ENCODE results near the gene TNFRSF4. TPM values are rescaled to one million over a fixed set of nuclear protein-coding genes. Genes with fewer than 3 reads are reported as not detected.

Gene TNFRSF4
- total RNA-seq, 4 donors from 2014 or later: 0.39 to 3.7 (median 0.97) TPM

DNA sequence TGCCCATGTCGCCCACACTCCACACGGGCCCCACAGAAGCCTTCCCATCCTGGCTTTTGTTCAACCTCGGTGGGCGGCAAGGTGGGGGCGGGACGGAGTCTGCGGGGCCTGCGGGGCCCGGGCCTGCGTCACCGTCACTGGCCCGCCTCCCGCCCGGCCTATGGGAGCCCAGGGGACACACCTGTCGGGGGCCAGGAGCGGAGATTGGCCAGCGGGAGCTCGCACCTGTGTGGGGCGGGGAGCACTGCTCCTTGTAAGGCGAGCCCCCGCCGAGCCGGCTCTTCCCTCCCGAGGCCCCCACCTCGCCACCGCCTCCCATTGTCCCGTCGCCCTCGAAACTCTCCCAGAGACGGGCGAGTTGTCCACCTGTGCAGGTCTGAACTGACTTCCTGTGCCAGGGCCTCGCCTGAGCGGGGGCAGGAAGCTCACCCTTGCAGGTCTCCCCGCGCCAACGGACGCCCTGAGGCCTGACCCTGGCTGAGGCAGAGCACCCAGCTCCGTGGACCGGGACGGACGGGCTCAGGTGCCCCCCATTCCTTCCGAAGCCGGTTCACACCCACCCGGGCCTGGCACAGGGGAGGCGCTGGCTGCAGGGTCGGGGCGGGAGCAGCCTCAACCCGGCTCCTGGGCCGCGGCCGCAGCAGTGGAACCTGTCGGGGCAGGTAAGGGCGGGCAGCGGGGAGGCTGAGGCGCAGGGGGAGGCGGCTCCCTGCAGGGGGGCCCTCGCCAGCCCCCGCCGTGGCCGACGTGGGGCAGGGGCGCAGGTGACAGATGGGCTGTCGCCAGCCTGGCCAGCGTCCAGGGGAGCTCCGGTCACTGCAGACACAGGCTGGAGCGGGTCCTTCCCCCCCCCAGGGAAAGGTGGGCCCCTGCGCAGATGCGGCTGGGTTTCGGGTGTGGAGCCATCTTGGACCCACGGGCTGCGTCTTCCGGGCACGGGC is 51.1 kb downstream of the TNFRSF4 start:
- peaks cover 0 to 69% of the 10 kb centered on the region in 2 donors for H3K27me3 ChIP-seq
- DNase-seq (ENCODE audit: low spot score in 2 of 2): no peak

DNA sequence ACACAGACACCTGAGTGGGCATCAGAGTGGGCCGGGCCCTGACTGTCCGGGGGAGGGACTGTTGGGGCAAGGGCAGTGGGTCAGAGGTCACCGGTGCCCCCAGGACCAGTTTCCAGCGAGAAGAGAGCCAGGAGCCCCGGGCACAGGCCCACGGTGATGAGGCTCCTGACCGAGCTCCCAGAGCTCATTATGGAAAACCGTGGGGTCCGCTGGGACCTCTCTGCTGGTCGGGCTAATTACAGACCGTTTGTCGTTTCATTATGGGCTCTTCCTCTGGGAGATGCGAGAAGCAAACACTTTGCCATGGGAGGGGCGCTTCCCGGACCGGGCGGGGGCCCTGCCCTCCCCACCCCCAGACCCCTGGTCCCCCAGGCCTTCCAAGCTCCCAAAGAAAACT is 52.3 kb downstream of the TNFRSF4 start:
- 41 to 47% methylated on average over 16 to 17 of the region's 17 CpGs for WGBS, 2 donors
- DNase-seq (ENCODE audit: low spot score in 2 of 2): no peak
- peaks cover 0 to 57% of the 10 kb centered on the region in 2 donors for H3K27me3 ChIP-seq
- no peaks in the 10 kb centered on the region for H3K36me3 ChIP-seq
- TF ChIP-seq EP300 (IDR thresholded peaks at IDR 0.05): no peak
- TF ChIP-seq CTCF (IDR thresholded peaks at IDR 0.05): no peak
- TF ChIP-seq POLR2A (IDR thresholded peaks at IDR 0.05): no peak
- no peak overlapping the region for H3K27ac ChIP-seq
- H3K4me1 ChIP-seq: peaks cover 0 to 21% (median 13%) of the 10 kb centered on the region in 4 donors
- no peaks in the 10 kb centered on the region for H3K9me3 ChIP-seq
- no peak overlapping the region for H3K4me3 ChIP-seq

More for the DNA sequence above, 51.1 kb downstream of the TNFRSF4 start:
- Histone ChIP-seq H3K27ac (peak overlapping the region in 1 of 4 donors; percentile 76), H3K9me3 (no peaks in the 10 kb centered on the region), H3K36me3 (no peaks in the 10 kb centered on the region), H3K4me3 (peak overlapping the region in 1 of 4 donors; percentile 17), H3K4me1 (peaks cover 0 to 15% (median 10%) of the 10 kb centered on the region in 4 donors)
- WGBS, 2 donors: 73 to 75% methylated on average over 54 of the region's 73 CpGs
- no peak for TF ChIP-seq EP300 (IDR thresholded peaks at IDR 0.05)
- TF ChIP-seq POLR2A (IDR thresholded peaks at IDR 0.05): no peak
- TF ChIP-seq CTCF (IDR thresholded peaks at IDR 0.05): no peak

Small RNAs within 50 kb of the gene (small RNA-seq; reads per million reads assigned to genes)
- gene MIR200A (not detected), gene MIR200B (0.28 reads per million), gene MIR429 (not detected)

Other genes with a start within 250 kb of the TNFRSF4 start
- 1 to 10 TPM in 1 of 4 donors, under 1 TPM in 1, not detected in 2; 0.21 to 2.4 TPM for gene PLEKHN1, start 247.7 kb downstream of the TNFRSF4 start, total RNA-seq
- gene PERM1, start 232.1 kb downstream of the TNFRSF4 start, total RNA-seq: under 1 TPM in 2 of 4 donors, not detected in 2; 0.22 to 0.78 TPM
- 10 to 100 TPM; 26.9 to 70.8 (median 58.7) TPM for gene HES4, start 214.1 kb downstream of the TNFRSF4 start, total RNA-seq
- gene ISG15, start 200.7 kb downstream of the TNFRSF4 start, total RNA-seq: 10 to 100 TPM; 29.1 to 65.4 (median 48.7) TPM
- gene AGRN, start 194.0 kb downstream of the TNFRSF4 start, total RNA-seq: 10 to 100 TPM; 10.9 to 35.7 (median 20.6) TPM
- gene RNF223, start 139.8 kb downstream of the TNFRSF4 start, total RNA-seq: not detected
- 10 to 100 TPM; 18.4 to 29.4 (median 23.1) TPM for gene C1orf159, start 98.1 kb downstream of the TNFRSF4 start, total RNA-seq
- not detected for gene TTLL10, start 40.3 kb downstream of the TNFRSF4 start, total RNA-seq
- under 1 TPM in 1 of 4 donors, not detected in 3; 0.44 TPM for gene TNFRSF18, start 7.6 kb downstream of the TNFRSF4 start, total RNA-seq
- 100 to 1,000 TPM in 3 of 4 donors, 10 to 100 TPM in 1; 93.3 to 170 (median 110) TPM for gene SDF4, start 17.8 kb upstream of the TNFRSF4 start, total RNA-seq
- 10 to 100 TPM; 13.3 to 24.0 (median 21.4) TPM for gene B3GALT6, start 18.1 kb upstream of the TNFRSF4 start, total RNA-seq
- 1 to 10 TPM in 3 of 4 donors, under 1 TPM in 1; 0.84 to 3.0 (median 1.8) TPM for gene C1QTNF12, start 32.6 kb upstream of the TNFRSF4 start, total RNA-seq
- 10 to 100 TPM; 42.2 to 61.0 (median 53.5) TPM for gene UBE2J2, start 59.7 kb upstream of the TNFRSF4 start, total RNA-seq
- gene SCNN1D, start 66.3 kb upstream of the TNFRSF4 start, total RNA-seq: 10 to 100 TPM in 2 of 4 donors, 1 to 10 TPM in 2; 5.4 to 14.9 (median 9.8) TPM
- gene ACAP3, start 93.8 kb upstream of the TNFRSF4 start, total RNA-seq: 100 to 1,000 TPM in 1 of 4 donors, 10 to 100 TPM in 3; 34.3 to 125 (median 69.6) TPM
- 10 to 100 TPM; 17.5 to 22.2 (median 19.7) TPM for gene PUSL1, start 94.4 kb upstream of the TNFRSF4 start, total RNA-seq
- gene INTS11, start 110.5 kb upstream of the TNFRSF4 start, total RNA-seq: 100 to 1,000 TPM; 118 to 241 (median 157) TPM
- 10 to 100 TPM; 12.0 to 24.9 (median 18.8) TPM for gene CPTP, start 110.6 kb upstream of the TNFRSF4 start, total RNA-seq
- gene TAS1R3, start 117.1 kb upstream of the TNFRSF4 start, total RNA-seq: 1 to 10 TPM in 1 of 4 donors, under 1 TPM in 3; 0.21 to 1.2 (median 0.63) TPM
- gene DVL1, start 135.3 kb upstream of the TNFRSF4 start, total RNA-seq: 100 to 1,000 TPM; 130 to 191 (median 144) TPM
- 100 to 1,000 TPM; 351 to 659 (median 448) TPM for gene MXRA8, start 144.4 kb upstream of the TNFRSF4 start, total RNA-seq
- gene AURKAIP1, start 161.1 kb upstream of the TNFRSF4 start, total RNA-seq: 100 to 1,000 TPM in 3 of 4 donors, 10 to 100 TPM in 1; 63.9 to 128 (median 105) TPM
- gene CCNL2, start 185.2 kb upstream of the TNFRSF4 start, total RNA-seq: 100 to 1,000 TPM; 311 to 362 (median 339) TPM
- gene MRPL20, start 193.1 kb upstream of the TNFRSF4 start, total RNA-seq: 100 to 1,000 TPM in 3 of 4 donors, 10 to 100 TPM in 1; 84.9 to 165 (median 139) TPM
- gene ANKRD65, start 207.1 kb upstream of the TNFRSF4 start, total RNA-seq: 10 to 100 TPM; 13.8 to 32.6 (median 19.4) TPM
- gene VWA1, start 221.5 kb upstream of the TNFRSF4 start, total RNA-seq: 100 to 1,000 TPM; 142 to 261 (median 161) TPM
- gene ATAD3C, start 235.5 kb upstream of the TNFRSF4 start, total RNA-seq: 1 to 10 TPM in 3 of 4 donors, under 1 TPM in 1; 0.42 to 9.9 (median 3.2) TPM

Measured in tibial nerve (tissue), 4 donors.